Liver (tissue), 3 donors: ENCODE measurements around the gene RNF112.

Experiments
- GABPA ChIP-seq, 2 donors: IDR thresholded peaks in 1 of 2; conservative IDR thresholded peaks in 1 of 2; 2 replicates each; pipeline ENCODE4 v1.6.1; 2016; ENCODE audit warnings: antibody characterized with exemption in 2 of 2, mild to moderate bottlenecking in 1 of 2, moderate library complexity in 1 of 2
- JUND ChIP-seq, 2 donors: IDR thresholded peaks; 2 replicates each; pipeline ENCODE4 v1.6.1; 2016; ENCODE audit warnings: antibody characterized with exemption in 2 of 2
- RAD21 ChIP-seq, 2 donors: IDR thresholded peaks; 2 replicates each; pipeline ENCODE4 v1.6.1; 2016; ENCODE audit warnings: antibody characterized with exemption in 2 of 2, mild to moderate bottlenecking in 2 of 2
- YY1 ChIP-seq: IDR thresholded peaks from 2 replicates; pipeline ENCODE4 v1.6.1; 2016; ENCODE audit warnings: antibody characterized with exemption, mild to moderate bottlenecking
- TF ChIP-seq, protein P1 (sequence below): fragments of 150-350 bp; IDR thresholded peaks from 2 replicates; pipeline ENCODE4 v1.5.1; 2017; ENCODE audit warnings: improper control_type of control experiment, low read depth, low read length; ENCODE audit not compliant: missing input control
- TF ChIP-seq, protein P2 (sequence below): IDR thresholded peaks from 2 replicates; pipeline ENCODE4 v1.6.1; 2016; ENCODE audit warnings: antibody characterized with exemption
- TF ChIP-seq, protein P3 (sequence below): IDR thresholded peaks from 2 replicates; pipeline ENCODE4 v1.6.1; 2016; ENCODE audit warnings: antibody characterized with exemption, mild to moderate bottlenecking
- donor health status: healthy.
- donor health status: healthy.

DNA sequence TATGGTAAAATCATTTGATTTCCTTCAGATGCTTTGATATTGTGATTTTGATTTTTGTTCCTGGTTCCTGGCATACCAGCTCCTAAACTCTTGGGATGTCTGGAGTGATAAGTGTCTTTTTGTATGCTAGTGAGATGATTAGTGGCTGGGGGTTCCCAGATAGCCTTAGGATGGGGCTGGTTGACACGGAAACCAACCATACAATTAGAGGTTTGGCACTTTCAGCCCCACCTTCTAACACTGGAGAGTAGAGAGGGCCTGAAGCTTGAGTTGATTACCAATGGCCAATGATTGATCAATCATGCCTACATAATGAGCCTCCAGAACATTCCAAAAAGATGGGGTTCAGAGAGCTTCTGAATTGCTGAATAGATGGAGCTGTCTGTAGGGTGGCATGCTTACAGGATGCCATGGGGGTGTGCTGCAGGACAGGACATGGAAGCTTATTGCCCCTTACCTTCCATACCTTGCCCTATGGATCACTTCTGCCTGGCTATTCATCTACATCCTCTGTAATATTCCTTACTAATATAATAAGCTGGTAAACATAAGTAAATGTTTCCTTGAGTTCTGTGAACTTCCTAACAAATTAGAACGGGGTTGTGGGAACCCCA is 22.8 kb downstream of the RNF112 start:
- TF ChIP-seq JUND (IDR thresholded peaks at IDR 0.05), result no peak
- TF ChIP-seq, protein P1, sequence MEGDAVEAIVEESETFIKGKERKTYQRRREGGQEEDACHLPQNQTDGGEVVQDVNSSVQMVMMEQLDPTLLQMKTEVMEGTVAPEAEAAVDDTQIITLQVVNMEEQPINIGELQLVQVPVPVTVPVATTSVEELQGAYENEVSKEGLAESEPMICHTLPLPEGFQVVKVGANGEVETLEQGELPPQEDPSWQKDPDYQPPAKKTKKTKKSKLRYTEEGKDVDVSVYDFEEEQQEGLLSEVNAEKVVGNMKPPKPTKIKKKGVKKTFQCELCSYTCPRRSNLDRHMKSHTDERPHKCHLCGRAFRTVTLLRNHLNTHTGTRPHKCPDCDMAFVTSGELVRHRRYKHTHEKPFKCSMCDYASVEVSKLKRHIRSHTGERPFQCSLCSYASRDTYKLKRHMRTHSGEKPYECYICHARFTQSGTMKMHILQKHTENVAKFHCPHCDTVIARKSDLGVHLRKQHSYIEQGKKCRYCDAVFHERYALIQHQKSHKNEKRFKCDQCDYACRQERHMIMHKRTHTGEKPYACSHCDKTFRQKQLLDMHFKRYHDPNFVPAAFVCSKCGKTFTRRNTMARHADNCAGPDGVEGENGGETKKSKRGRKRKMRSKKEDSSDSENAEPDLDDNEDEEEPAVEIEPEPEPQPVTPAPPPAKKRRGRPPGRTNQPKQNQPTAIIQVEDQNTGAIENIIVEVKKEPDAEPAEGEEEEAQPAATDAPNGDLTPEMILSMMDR, result no peak
- TF ChIP-seq, protein P2, sequence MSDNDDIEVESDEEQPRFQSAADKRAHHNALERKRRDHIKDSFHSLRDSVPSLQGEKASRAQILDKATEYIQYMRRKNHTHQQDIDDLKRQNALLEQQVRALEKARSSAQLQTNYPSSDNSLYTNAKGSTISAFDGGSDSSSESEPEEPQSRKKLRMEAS, result no peak
- TF ChIP-seq, protein P3, sequence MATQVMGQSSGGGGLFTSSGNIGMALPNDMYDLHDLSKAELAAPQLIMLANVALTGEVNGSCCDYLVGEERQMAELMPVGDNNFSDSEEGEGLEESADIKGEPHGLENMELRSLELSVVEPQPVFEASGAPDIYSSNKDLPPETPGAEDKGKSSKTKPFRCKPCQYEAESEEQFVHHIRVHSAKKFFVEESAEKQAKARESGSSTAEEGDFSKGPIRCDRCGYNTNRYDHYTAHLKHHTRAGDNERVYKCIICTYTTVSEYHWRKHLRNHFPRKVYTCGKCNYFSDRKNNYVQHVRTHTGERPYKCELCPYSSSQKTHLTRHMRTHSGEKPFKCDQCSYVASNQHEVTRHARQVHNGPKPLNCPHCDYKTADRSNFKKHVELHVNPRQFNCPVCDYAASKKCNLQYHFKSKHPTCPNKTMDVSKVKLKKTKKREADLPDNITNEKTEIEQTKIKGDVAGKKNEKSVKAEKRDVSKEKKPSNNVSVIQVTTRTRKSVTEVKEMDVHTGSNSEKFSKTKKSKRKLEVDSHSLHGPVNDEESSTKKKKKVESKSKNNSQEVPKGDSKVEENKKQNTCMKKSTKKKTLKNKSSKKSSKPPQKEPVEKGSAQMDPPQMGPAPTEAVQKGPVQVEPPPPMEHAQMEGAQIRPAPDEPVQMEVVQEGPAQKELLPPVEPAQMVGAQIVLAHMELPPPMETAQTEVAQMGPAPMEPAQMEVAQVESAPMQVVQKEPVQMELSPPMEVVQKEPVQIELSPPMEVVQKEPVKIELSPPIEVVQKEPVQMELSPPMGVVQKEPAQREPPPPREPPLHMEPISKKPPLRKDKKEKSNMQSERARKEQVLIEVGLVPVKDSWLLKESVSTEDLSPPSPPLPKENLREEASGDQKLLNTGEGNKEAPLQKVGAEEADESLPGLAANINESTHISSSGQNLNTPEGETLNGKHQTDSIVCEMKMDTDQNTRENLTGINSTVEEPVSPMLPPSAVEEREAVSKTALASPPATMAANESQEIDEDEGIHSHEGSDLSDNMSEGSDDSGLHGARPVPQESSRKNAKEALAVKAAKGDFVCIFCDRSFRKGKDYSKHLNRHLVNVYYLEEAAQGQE, result no peak
- no peak for TF ChIP-seq YY1
- no peak for TF ChIP-seq RAD21 (IDR thresholded peaks at IDR 0.05)
- no peak for TF ChIP-seq GABPA (IDR thresholded peaks at IDR 0.05 in 1 of 2, conservative IDR thresholded peaks at IDR 0.05 in 1 of 2)
